ENCODE results near the gene RCAN1.
"Not testable (repeated sequence)": the region's sequence is repeated elsewhere in the genome, so short reads cannot be mapped to it uniquely, and the experiment has no call there.

Gene RCAN1

GRCh38 chr21:34570313-34570712 is 44.6 kb downstream of the RCAN1 start:
- no peak for DNase-seq (ENCODE audit: low read depth)
- no peak for TF ChIP-seq CTCF (conservative IDR thresholded peaks at IDR 0.05; ENCODE audit: low read depth, low read length)
- H3K4me3 ChIP-seq (ENCODE audit: low read depth, low read length): no peak overlapping the region

- H3K4me3 ChIP-seq (ENCODE audit: low read depth, low read length): no peak overlapping the region
- DNase-seq (ENCODE audit: low read depth): no peak
- no peak for TF ChIP-seq CTCF (conservative IDR thresholded peaks at IDR 0.05; ENCODE audit: low read depth, low read length)
These were observed 45.4 kb downstream of the RCAN1 start for GRCh38 chr21:34569381-34569979.

- DNase-seq (ENCODE audit: low read depth); H3K4me3 ChIP-seq (ENCODE audit: low read depth, low read length): not testable (repeated sequence)
These were observed 46.1 kb downstream of the RCAN1 start for GRCh38 chr21:34568801-34569200.

GRCh38 chr21:34567604-34568155 is 47.2 kb downstream of the RCAN1 start:
- TF ChIP-seq CTCF (conservative IDR thresholded peaks at IDR 0.05; ENCODE audit: low read depth, low read length): no peak
- H3K4me3 ChIP-seq (ENCODE audit: low read depth, low read length): no peak overlapping the region
- no peak for DNase-seq (ENCODE audit: low read depth)

GRCh38 chr21:34565238-34565637 is 49.7 kb downstream of the RCAN1 start:
- no peak for DNase-seq (ENCODE audit: low read depth)
- TF ChIP-seq CTCF (conservative IDR thresholded peaks at IDR 0.05; ENCODE audit: low read depth, low read length): no peak

GRCh38 chr21:34563370-34563769 is 51.5 kb downstream of the RCAN1 start:
- H3K4me3 ChIP-seq (ENCODE audit: low read depth, low read length); DNase-seq (ENCODE audit: low read depth): not testable (repeated sequence)

More at GRCh38 chr21:34565238-34565637, 49.7 kb downstream of the RCAN1 start:
- no peak overlapping the region for H3K4me3 ChIP-seq (ENCODE audit: low read depth, low read length)

- DNase-seq (ENCODE audit: low read depth): no peak
- no peak overlapping the region for H3K4me3 ChIP-seq (ENCODE audit: low read depth, low read length)
- TF ChIP-seq CTCF (conservative IDR thresholded peaks at IDR 0.05; ENCODE audit: low read depth, low read length): no peak
These were observed 53.1 kb downstream of the RCAN1 start for GRCh38 chr21:34561806-34562205.

- no peak for TF ChIP-seq CTCF (conservative IDR thresholded peaks at IDR 0.05; ENCODE audit: low read depth, low read length)
- no peak for DNase-seq (ENCODE audit: low read depth)
- H3K4me3 ChIP-seq (ENCODE audit: low read depth, low read length): no peak overlapping the region
These were observed 54.3 kb downstream of the RCAN1 start for GRCh38 chr21:34560609-34561008.
